GM18517 (cell line): Measurements from ENCODE around the gene PRKG1.
"Not testable (repeated sequence)": the region's sequence is repeated elsewhere in the genome, so short reads cannot be mapped to it uniquely, and the experiment has no call there.

ENCODE experiments used
- ATAC-seq: cut with Tn5 transposase; IDR thresholded peaks from one replicate; pipeline ENCODE4 v1.9.1; 2021; ENCODE audit warnings: mild to moderate bottlenecking, moderate library complexity; ENCODE audit not compliant: unreplicated experiment

PRKG1 gene

GRCh38 chr10:51367694-51368093, 293.4 kb downstream of the PRKG1 start:
- ATAC-seq = no peak

DNA sequence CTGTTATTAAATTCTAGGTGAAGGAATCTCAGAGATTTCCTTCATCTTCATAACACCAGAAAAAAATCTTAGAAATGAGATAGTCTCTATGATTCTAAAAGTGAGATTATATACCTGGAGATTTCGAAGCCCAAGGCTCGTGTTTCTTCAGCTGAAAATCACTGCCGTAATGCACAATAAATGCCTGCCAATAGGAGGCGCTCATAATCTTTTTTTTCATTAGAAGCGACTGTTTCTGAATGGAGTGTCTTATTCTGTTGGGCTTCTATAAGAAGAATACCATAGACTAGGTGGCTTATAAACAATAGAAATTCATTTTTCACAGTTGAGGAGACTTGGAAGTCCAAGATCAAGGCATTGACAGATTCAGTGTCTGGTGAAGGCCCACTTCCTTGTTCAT, 294.7 kb downstream of the PRKG1 start:
- ATAC-seq = no peak

DNA sequence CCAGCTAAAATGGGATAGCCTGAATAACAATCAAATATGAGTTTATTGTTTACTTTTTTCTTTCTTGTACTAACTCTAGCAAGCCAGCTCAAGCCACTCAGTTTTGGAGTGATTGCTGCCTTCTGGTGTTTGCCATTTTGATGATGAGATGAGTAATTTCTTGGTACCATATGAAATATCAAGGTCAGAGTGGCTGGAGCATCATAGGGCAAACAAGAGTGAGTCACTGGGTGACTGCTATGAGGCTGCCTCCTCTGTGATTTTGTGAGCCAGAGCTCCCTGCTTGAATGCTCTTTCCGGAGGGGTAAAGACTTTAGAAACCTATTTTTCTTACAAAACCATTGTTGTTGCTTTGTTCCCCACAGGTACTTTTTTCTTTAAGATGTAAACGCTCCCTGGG, 295.6 kb downstream of the PRKG1 start:
- ATAC-seq = no peak

DNA sequence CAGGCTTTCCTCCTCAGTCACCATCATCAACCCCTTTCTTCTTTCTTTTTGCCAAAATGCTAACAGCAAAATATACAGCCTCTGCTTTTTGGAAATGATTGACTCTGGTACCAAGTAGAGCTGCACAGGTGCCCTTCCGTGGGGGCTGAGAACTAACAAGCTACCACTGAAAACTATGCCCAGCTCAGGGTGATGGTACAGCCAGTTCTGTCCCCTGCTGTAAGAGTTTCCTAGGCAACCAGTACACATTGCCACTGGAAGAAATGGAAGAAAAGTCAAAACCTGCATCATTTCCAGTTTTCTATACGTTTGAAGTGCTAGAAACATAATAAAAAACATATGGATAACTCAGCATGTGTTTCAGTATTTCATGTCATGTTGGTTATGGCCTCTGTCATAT, 297.5 kb downstream of the PRKG1 start:
- ATAC-seq = no peak

DNA sequence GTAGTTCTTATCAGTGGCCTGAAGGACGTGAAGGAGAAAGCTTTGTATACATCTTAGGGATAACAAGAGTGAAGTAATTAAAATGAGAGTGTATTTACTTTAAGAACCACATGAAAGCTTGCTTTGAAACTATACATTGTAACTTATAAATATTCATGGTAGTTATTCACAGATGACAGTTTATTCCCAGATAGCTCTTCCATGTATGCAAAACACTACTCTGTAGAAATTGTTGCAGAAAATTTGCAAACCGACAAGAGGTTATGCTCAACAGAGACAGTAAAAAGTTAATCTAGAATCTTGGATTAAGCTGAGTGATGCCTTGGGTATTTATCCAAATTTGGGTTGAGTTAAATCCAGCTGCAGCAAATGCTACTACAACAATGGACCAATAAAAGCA, 301.5 kb downstream of the PRKG1 start:
- ATAC-seq = no peak

DNA sequence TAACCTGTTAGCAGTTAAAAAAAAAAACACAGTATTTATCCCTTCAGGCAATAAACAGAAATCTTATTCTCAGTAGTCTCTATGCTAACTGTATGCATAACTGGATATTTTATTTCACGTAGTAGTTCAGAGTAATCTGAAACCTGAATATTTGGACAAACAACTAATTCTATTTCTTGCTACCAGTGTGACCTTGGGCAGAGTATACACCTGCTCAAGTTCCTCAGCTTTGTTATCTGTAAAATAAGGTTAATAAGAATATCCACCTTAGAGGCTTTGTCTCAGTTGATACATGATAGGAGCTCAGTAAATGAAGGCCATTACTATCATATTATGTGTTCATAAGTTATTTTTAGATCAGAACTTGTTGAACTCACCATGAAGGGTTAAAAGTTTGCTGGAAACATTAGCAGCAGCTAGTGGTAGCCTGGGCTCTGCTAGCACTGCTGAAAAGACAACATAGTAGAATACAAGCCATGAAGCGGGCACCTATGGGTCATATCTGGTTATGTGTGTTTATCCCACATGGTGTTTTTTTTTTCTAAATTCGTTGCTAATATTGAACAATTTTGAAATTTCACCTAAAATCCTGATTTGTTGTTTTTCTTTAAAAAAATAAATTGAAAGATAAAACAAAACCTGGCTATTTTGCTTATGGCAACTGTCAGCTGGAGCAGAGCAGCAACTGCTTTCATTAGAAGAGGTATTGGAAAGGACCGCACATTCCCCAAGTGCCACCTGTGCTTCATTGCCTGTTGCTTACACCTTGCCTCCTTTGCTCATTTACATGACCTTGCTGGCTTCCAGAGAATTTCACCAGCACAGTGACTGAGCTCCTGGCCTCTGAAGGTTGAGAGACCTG, 303.0 kb downstream of the PRKG1 start:
- no peak for ATAC-seq

GRCh38 chr10:51377932-51378599, 303.8 kb downstream of the PRKG1 start:
- ATAC-seq = no peak

DNA sequence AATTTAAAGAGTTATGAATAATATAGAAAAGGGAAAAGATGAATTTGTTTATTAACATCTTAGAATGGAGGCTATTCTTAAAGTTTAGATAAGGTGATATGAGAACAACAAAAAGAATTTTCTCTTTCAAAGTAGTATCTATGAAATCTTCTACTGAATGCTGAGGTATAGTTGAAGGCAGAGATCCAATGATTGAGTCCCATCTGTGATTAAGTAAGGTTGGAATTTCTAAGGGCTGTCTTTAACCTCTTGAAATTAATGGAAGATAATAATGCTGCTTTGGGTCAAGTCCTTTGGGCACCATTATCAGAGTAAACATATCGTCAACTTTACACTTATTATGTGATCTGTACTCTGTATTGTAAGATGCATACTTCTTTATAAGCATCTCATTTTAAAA, 307.9 kb downstream of the PRKG1 start:
- ATAC-seq = no peak

DNA sequence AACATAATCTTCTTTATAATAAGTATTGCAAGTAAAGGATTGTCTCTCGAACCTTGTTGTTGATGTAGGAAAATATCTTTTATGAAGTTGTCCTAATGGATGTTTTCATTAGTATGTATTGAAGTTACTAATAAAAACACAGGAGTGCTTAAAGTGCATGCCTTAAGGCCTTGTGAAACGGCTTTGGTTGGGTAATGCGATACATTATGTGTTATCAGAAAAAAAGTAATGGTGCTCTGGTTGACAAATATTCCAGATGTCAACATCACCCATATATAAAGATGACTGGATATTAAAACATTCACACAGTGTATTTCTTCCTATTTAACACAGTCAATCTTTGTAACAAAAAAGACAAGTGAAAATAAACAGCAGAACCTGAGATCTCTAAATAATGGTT, 310.7 kb downstream of the PRKG1 start:
- ATAC-seq = no peak

DNA sequence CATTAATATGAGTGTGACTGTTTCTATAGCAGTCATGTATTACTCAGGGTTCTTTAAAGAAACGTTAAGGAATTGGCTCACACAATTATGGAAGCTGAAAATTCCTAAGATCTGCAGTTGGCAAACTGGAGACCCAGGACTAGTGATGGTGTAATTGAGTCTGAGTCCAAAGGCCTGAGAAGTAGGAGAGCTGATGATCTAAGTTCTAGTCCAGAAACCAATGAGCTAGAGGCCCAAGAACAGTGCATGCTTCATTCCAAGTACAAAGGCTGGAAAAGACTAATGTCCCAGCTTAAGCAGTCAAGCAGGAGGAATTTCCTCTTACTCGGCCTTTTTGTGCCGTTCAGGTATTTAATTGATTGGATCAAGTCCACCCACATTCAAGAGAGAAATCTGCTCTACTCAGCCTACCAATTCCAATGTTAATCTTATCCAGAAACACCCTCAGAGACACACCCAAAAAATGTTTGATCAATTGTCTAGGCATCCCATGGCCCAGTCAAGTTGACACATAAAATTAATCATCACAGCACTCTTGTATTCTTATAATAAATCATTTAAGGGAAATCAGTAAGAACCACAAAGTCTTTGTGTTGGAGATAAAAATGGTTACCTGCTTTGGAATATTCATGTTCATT, 312.1 kb downstream of the PRKG1 start:
- ATAC-seq = no peak

GRCh38 chr10:51389415-51390321, 315.4 kb downstream of the PRKG1 start:
- peak; percentile 83 for ATAC-seq

GRCh38 chr10:51393006-51393405, 318.7 kb downstream of the PRKG1 start:
- ATAC-seq = not testable (repeated sequence)

- no peak for ATAC-seq
Measured at GRCh38 chr10:51394039-51394438, 319.8 kb downstream of the PRKG1 start.

GRCh38 chr10:51397244-51397643, 323.0 kb downstream of the PRKG1 start:
- ATAC-seq = no peak

DNA sequence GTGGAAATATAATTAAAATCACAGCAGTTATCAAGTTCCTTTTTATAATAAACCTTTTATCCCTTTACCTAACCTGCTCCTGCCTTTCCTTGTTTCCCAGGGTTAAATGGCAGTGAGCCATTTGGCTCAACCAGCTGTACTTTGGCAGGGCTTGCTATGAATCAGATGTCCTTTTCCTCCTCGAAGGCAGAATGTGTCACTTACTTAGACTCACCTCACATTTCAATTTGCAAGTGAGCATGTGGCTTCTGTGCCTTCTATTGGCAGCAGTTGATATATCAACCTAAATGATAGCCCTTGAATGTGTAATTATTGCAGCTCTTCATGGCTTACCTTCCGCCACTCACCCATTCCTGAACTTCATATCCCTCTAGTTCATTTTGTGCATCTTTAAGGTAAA, 323.4 kb downstream of the PRKG1 start:
- ATAC-seq = no peak

DNA sequence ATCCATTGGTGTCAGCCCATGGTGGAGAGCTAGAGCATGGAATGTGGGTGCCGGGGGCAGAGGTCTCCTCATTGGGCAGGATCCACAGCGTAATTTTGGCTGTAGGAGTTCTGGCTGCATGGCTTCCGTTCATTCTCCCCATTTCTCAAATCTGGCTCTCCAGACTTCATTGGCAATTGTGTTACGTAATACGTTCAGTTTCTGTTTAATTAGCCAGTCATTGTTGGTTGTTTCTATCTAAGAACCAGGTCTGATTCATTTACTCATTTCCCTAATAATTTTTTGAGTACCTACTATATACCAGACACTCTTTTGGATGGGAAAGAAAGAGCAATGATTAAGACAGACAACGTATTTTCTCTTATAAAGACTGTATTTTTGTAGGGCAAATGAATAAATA, 325.6 kb downstream of the PRKG1 start:
- ATAC-seq = no peak

DNA sequence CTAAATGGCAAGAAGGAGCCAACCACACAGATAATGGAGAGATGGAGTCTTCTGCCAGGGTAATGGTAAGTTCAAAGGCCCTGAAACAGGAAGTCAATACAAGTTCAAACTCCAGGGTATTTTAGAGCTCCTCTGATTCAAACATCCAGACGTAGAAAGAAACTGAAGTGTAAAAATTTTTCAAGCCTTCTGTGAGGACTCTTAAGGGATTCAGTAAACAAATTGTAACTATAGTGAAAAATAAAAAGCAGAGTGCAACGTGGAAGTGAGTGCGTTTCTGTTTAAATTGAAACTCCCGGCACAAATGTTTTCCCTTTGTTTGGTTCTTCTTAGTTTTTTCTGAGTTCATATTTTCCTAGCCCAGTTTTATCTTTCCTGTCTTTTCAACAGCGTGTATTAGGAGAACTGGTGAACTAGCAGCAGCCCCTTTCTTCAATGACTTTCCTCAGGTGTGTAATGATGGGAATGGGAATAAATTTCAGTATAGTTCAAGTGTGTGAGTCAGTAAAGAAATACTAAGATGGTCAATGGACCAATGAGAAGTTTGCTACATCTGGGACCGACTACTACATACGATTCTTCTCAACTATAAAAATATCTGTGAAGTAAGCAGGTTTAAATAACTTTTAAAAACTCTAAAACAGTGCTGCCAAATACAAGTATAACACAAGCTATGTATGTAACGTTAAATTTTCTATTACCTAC, 326.3 kb downstream of the PRKG1 start:
- ATAC-seq = no peak

- ATAC-seq = no peak
Measured at GRCh38 chr10:51403521-51403920, 329.2 kb downstream of the PRKG1 start.

DNA sequence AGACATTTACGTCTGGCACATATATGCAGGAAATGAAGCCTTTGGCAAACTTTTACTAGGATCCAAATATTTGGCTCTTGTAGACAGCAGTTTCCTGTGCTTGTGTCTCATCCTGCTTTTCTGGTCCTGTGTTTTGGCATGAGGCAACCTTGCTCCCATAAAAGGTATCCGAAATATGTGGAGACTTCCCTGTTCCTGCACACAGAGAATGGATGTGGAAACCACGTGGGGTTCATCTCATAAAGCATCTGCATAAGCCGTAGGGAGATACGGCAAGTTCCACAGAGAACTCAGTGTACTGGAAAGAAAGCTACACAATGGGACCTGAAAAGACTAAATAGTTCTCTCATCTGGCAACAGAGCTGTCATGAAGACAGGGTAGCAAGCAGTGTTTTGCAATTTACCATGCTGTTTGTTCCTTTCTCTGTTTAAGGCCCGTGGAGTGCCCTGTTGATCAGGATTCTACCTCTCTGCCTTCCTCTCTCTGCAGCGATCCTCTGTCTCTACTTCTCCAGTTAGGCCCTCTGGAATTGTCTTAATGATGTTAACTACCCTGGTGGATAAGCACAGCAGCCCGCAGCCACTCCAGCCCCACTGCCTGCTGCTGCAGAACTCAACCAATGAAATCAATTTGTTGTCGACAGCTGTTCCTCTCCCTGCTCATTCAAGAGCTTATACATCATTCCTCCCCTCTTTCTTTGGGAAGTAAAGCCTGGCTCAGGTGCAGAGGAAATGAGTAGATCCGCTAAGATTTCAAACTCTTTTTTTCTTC, 331.5 kb downstream of the PRKG1 start:
- ATAC-seq = no peak

GRCh38 chr10:51406581-51406980, 332.3 kb downstream of the PRKG1 start:
- no peak for ATAC-seq
